IMR-90 (cell line): ENCODE measurements around the gene ITPRID1. TPM values are rescaled to one million over a fixed set of nuclear protein-coding genes. Genes with fewer than 3 reads are reported as not detected.
"Not testable (repeated sequence)": the region's sequence is repeated elsewhere in the genome, so short reads cannot be mapped to it uniquely, and the experiment has no call there.

Source experiments
- ATAC-seq: fragments of 200-7000 bp; cut with Tn5 transposase; 2 replicates; pipeline ENCODE4 v1.9.1; 2020; ENCODE audit warnings: low read depth, mild to moderate bottlenecking, moderate library complexity
- BruUV-seq: library from RNA; stranded (reverse); fragments of 400-500 nt; replicated peaks from 2 replicates; lab custom pipeline; 2021; lab: Mats Ljungman, UMichigan
- CTCF ChIA-PET: fragments of 300-600 bp; formaldehyde crosslinking; extraction: SDS; loops from one replicate; lab custom pipeline; 2021; ENCODE audit warnings: antibody characterized with exemption; lab: Yijun Ruan, JAX
- POLR2A ChIA-PET: fragments of 300-600 bp; sonication (Branson Sonifier 250); formaldehyde crosslinking; loops from one replicate; lab custom pipeline; 2022; ENCODE audit warnings: antibody characterized with exemption; ENCODE audit not compliant: unreplicated experiment; lab: Charles Lee
- DNase-seq: peaks from one replicate; pipeline ENCODE4 v3.0.0; 2013
- H2AFZ ChIP-seq: replicated peaks from 2 replicates; pipeline ENCODE3; 2013; ENCODE audit warnings: low read length, mild to moderate bottlenecking; ENCODE audit not compliant: poor library complexity
- H2AK5ac ChIP-seq: 2 replicates; pipeline ENCODE4 v1.6.1; 2013; ENCODE audit warnings: low read depth, low read length, inconsistent platforms
- H2AK9ac ChIP-seq: replicated peaks from 2 replicates; pipeline ENCODE3; 2013; ENCODE audit warnings: mild to moderate bottlenecking, low read depth, low read length, moderate library complexity; ENCODE audit not compliant: poor library complexity
- H2BK120ac ChIP-seq: 2 replicates; pipeline ENCODE4 v1.6.1; 2013; ENCODE audit warnings: low read depth, low read length, inconsistent platforms
- H2BK15ac ChIP-seq: 3 replicates; pipeline ENCODE4 v1.6.1; 2013; ENCODE audit warnings: low read depth, low read length, inconsistent platforms
- H2BK20ac ChIP-seq: 2 replicates; pipeline ENCODE4 v1.6.1; 2013; ENCODE audit warnings: low read depth, mild to moderate bottlenecking, inconsistent platforms, low read length, moderate library complexity
- H2BK5ac ChIP-seq: 2 replicates; pipeline ENCODE4 v1.6.1; 2013; ENCODE audit warnings: mild to moderate bottlenecking, low read depth, low read length, inconsistent platforms; ENCODE audit not compliant: poor library complexity, severe bottlenecking
- H3K14ac ChIP-seq: replicated peaks from 2 replicates; pipeline ENCODE4 v1.6.1; 2013; ENCODE audit warnings: low read depth, low read length, inconsistent platforms
- H3K18ac ChIP-seq: 2 replicates; pipeline ENCODE4 v1.6.1; 2013; ENCODE audit warnings: low read depth, low read length, control low read depth
- H3K23ac ChIP-seq: 2 replicates; pipeline ENCODE4 v1.6.1; 2013; ENCODE audit warnings: low read depth, low read length, inconsistent platforms
- H3K27ac ChIP-seq: 2 replicates; pipeline ENCODE4 v1.5.1; 2013; ENCODE audit warnings: mild to moderate bottlenecking, control low read depth, low read length; ENCODE audit not compliant: insufficient read depth
- H3K27me3 ChIP-seq: 2 replicates; pipeline ENCODE4 v1.6.1; 2013; ENCODE audit warnings: low read length; ENCODE audit not compliant: control insufficient read depth, insufficient read depth
- H3K36me3 ChIP-seq: 2 replicates; pipeline ENCODE4 v1.6.1; 2013; ENCODE audit warnings: low read length, mixed read lengths; ENCODE audit not compliant: control insufficient read depth, insufficient read depth
- H3K4ac ChIP-seq: 2 replicates; pipeline ENCODE4 v1.6.1; 2013; ENCODE audit warnings: low read depth, low read length, inconsistent platforms
- H3K4me1 ChIP-seq: 2 replicates; pipeline ENCODE4 v1.6.1; 2013; ENCODE audit warnings: low read length, mixed read lengths; ENCODE audit not compliant: control insufficient read depth, insufficient read depth
- H3K4me2 ChIP-seq: 2 replicates; pipeline ENCODE4 v1.6.1; 2013; ENCODE audit warnings: low read depth, mild to moderate bottlenecking, control low read depth, low read length, moderate library complexity
- H3K4me3 ChIP-seq: 2 replicates; pipeline ENCODE4 v1.5.1; 2013; ENCODE audit warnings: low read depth, mild to moderate bottlenecking, control low read depth, low read length, moderate library complexity; ENCODE audit not compliant: insufficient read depth
- H3K56ac ChIP-seq: 2 replicates; pipeline ENCODE4 v1.6.1; 2013; ENCODE audit warnings: low read length, inconsistent platforms; ENCODE audit not compliant: insufficient read depth; ENCODE audit errors: extremely low read depth
- H3K79me1 ChIP-seq, 2 experiments: 2 replicates each; pipeline ENCODE4 v1.6.1; 2013; ENCODE audit warnings: low read length in 2 of 2, inconsistent platforms in 1 of 2, low read depth in 1 of 2
- H3K9ac ChIP-seq: 2 replicates; pipeline ENCODE4 v1.6.1; 2013; ENCODE audit warnings: low read depth, low read length, control low read depth
- H3K9me1 ChIP-seq: 2 replicates; pipeline ENCODE4 v1.6.1; 2013; ENCODE audit warnings: low read length, inconsistent platforms; ENCODE audit not compliant: insufficient read depth
- H3K9me3 ChIP-seq: 2 replicates; pipeline ENCODE4 v1.6.1; 2013; ENCODE audit warnings: low read length; ENCODE audit not compliant: control insufficient read depth, insufficient read depth
- H4K20me1 ChIP-seq: 2 replicates; pipeline ENCODE4 v1.6.1; 2013; ENCODE audit warnings: low read length, inconsistent platforms; ENCODE audit not compliant: insufficient read depth
- H4K5ac ChIP-seq: 2 replicates; pipeline ENCODE4 v1.6.1; 2013; ENCODE audit warnings: mild to moderate bottlenecking, low read depth, low read length, control low read depth
- H4K8ac ChIP-seq, 2 experiments: 2 replicates each; pipeline ENCODE4 v1.6.1; 2013; ENCODE audit warnings: low read depth in 2 of 2, low read length in 2 of 2, control low read depth in 1 of 2, inconsistent platforms in 1 of 2
- H4K91ac ChIP-seq: 2 replicates; pipeline ENCODE4 v1.6.1; 2013; ENCODE audit warnings: low read depth, low read length, inconsistent platforms; ENCODE audit not compliant: insufficient read depth
- WGBS, 2 experiments: methylation state at CpG; one replicate each; pipeline versions ENCODE4 v1.1.5 to v1.1.7; 2013; ENCODE audit warnings: missing lambda C conversion rate in 2 of 2; ENCODE audit not compliant: insufficient read length in 1 of 2; ENCODE audit errors: extremely low coverage in 2 of 2; 5-methylcytosine and 5-hydroxymethylcytosine counted together
- dilution Hi-C: fragments of 300-500 bp; cut with HindIII; formaldehyde crosslinking; loops from one replicate; pipeline ENCODE4 v1.14.3; 2018; ENCODE audit warnings: low sequenced_read_pairs; ENCODE audit not compliant: unreplicated experiment
- in situ Hi-C: fragments of 300-500 bp; cut with MboI; formaldehyde crosslinking; loops from 3 replicates; pipeline ENCODE4 v1.14.3; 2019; ENCODE audit warnings: low sequenced_read_pairs, inconsistent platforms, mixed read lengths
- intact Hi-C: fragments of 100-400 bp; cut with micrococcal nuclease; formaldehyde crosslinking; loops from 2 replicates; pipeline ENCODE4 v1.10.0; 2022
- polyA plus RNA-seq, 3 experiments: library from polyadenylated mRNA; depleted of rRNA; stranded (reverse); fragments of >200 nt; gene quantifications; 2 replicates each; pipeline ENCODE4 v1.2.3, GENCODE V29; 2012; ENCODE audit warnings: low replicate concordance in 1 of 3
- total RNA-seq: library from RNA; depleted of rRNA; stranded (reverse); fragments of >200 nt; gene quantifications from 2 replicates; pipeline ENCODE4 v1.2.3, GENCODE V29; 2012

ITPRID1 gene
- total and polyA plus RNA-seq, 2 of the 4 experiments (the other 2 are of a cell fraction): not detected

DNA sequence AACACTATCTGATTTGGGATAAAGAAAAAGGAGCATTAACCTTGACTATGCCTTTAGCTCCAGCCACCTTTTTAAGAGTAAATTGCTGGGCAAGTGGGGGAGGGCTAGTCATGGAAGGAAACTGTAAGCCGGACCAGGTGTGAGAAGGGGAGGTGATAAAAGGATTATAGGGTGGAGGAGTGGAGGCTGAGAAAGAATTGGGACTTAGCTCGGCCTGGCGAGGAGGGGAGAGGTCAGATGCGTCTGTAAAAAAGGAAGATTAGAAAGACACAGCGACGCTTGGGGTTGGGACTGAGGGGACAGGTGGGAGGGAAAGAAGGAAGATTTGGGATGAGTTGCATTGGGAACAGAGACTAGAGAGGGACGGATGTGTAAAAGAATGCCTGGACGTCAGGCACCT, 43.0 kb upstream of the ITPRID1 start:
- H4K8ac ChIP-seq, H3K9me3 ChIP-seq, H2AK9ac ChIP-seq, H2BK20ac ChIP-seq, POLR2A ChIA-PET, H4K91ac ChIP-seq, H3K56ac ChIP-seq, H3K4me1 ChIP-seq, BruUV-seq, ATAC-seq, H3K4me3 ChIP-seq, H2BK5ac ChIP-seq, intact Hi-C loops, dilution Hi-C loops, H3K9ac ChIP-seq, DNase-seq, H3K4ac ChIP-seq, H3K27me3 ChIP-seq, H2BK120ac ChIP-seq, in situ Hi-C loops, H3K18ac ChIP-seq, H3K27ac ChIP-seq, H2BK15ac ChIP-seq, H3K23ac ChIP-seq, H3K36me3 ChIP-seq, H2AK5ac ChIP-seq, H4K20me1 ChIP-seq, H3K14ac ChIP-seq, H2AFZ ChIP-seq, H4K5ac ChIP-seq, H3K79me1 ChIP-seq, H3K9me1 ChIP-seq, CTCF ChIA-PET, H3K4me2 ChIP-seq: not testable (repeated sequence)
- WGBS, 2 experiments: 61% methylated on average over 8 of the region's 8 CpGs; no CpG with 5 or more reads in 1 of the 2 experiments
